ENCODE results near the gene COL20A1. TPM values are rescaled to one million over a fixed set of nuclear protein-coding genes. Genes with fewer than 3 reads are reported as not detected.

The COL20A1 gene
- total and polyA plus RNA-seq, 2 experiments from 2014 or later, result 1.4 TPM; not detected in 1

- H3K36me3 ChIP-seq, result no peaks in the 10 kb centered on the region
- no peak for DNase-seq (ENCODE audit: low read depth in 1 of 2, low spot score in 1 of 2)
- no peaks in the 10 kb centered on the region for H3K4me1 ChIP-seq (ENCODE audit: low read depth)
- TF ChIP-seq, protein P1, sequence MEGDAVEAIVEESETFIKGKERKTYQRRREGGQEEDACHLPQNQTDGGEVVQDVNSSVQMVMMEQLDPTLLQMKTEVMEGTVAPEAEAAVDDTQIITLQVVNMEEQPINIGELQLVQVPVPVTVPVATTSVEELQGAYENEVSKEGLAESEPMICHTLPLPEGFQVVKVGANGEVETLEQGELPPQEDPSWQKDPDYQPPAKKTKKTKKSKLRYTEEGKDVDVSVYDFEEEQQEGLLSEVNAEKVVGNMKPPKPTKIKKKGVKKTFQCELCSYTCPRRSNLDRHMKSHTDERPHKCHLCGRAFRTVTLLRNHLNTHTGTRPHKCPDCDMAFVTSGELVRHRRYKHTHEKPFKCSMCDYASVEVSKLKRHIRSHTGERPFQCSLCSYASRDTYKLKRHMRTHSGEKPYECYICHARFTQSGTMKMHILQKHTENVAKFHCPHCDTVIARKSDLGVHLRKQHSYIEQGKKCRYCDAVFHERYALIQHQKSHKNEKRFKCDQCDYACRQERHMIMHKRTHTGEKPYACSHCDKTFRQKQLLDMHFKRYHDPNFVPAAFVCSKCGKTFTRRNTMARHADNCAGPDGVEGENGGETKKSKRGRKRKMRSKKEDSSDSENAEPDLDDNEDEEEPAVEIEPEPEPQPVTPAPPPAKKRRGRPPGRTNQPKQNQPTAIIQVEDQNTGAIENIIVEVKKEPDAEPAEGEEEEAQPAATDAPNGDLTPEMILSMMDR (IDR thresholded peaks at IDR 0.05; ENCODE audit: low read depth, low read length), result no peak
- no peak overlapping the region for H3K27ac ChIP-seq
- no peaks in the 10 kb centered on the region for H3K9me3 ChIP-seq (ENCODE audit: low read depth)
- H3K4me3 ChIP-seq, result no peak overlapping the region
- H3K27me3 ChIP-seq, result peaks cover 41% of the 10 kb centered on the region
These were observed 1.5 kb downstream of the COL20A1 start for GRCh38 chr20:63294536-63294900.

DNA sequence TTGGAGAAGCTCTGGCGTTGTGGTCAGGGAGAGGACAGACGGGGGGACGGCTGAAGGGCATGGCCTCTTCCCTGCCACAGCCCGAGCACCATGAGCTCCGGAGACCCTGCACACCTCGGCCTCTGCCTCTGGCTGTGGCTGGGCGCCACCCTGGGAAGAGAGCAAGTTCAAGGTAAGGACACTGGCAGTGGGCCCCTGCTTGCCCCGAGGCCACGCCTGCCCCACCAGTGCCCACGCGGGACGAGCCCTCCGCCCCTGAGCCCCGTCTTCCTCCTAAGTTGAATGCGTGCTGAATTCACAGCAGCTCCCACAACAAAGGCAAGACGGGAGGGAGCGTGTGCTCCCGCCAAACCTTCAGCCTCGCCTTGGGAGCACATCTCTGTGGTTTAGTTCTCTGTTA, 2.0 kb downstream of the COL20A1 start:
- Histone ChIP-seq H3K27me3 (peaks cover 46% of the 10 kb centered on the region), H3K4me3 (no peak overlapping the region)

GRCh38 chr20:63295422-63295821, 2.4 kb downstream of the COL20A1 start:
- Histone ChIP-seq H3K27me3 (peaks cover 49% of the 10 kb centered on the region), H3K36me3 (no peaks in the 10 kb centered on the region), H3K9me3 (ENCODE audit: low read depth) (no peaks in the 10 kb centered on the region), H3K27ac (no peak overlapping the region), H3K4me1 (ENCODE audit: low read depth) (no peaks in the 10 kb centered on the region), H3K4me3 (no peak overlapping the region)
- no peak for DNase-seq (ENCODE audit: low read depth in 1 of 2, low spot score in 1 of 2)
- TF ChIP-seq, protein P1 (IDR thresholded peaks at IDR 0.05; ENCODE audit: low read depth, low read length), result no peak

More for the DNA sequence above, 2.0 kb downstream of the COL20A1 start:
- Histone ChIP-seq H3K9me3 (ENCODE audit: low read depth) (no peaks in the 10 kb centered on the region), H3K4me1 (ENCODE audit: low read depth) (no peaks in the 10 kb centered on the region), H3K36me3 (no peaks in the 10 kb centered on the region), H3K27ac (no peak overlapping the region)
- TF ChIP-seq, protein P1 (IDR thresholded peaks at IDR 0.05; ENCODE audit: low read depth, low read length), result no peak
- no peak for DNase-seq (ENCODE audit: low read depth in 1 of 2, low spot score in 1 of 2)

DNA sequence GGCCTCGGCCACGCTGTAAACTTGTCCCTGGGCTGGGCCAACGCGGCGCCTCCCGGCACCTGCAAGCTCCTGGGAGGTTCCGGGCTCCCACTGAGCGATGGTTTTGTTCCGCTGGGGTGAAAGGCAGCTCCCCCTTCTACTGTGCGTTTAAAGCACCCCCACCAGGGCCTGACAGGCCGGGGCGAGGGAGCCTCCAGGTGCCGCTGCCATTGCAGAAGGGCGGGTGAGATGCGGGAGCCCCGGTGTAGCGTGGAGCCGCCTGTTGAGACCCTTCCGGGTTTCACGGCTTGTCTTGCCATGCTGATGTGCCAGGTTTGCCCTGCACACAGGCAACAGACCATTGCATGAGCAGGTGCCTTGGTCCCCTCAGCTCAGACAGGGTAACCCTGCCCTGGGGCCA, 2.9 kb downstream of the COL20A1 start:
- Histone ChIP-seq H3K9me3 (ENCODE audit: low read depth) (no peaks in the 10 kb centered on the region), H3K27me3 (peaks cover 51% of the 10 kb centered on the region), H3K4me1 (ENCODE audit: low read depth) (no peaks in the 10 kb centered on the region), H3K4me3 (no peak overlapping the region), H3K36me3 (no peaks in the 10 kb centered on the region), H3K27ac (no peak overlapping the region)
- no peak for DNase-seq (ENCODE audit: low read depth in 1 of 2, low spot score in 1 of 2)
- TF ChIP-seq, protein P1 (IDR thresholded peaks at IDR 0.05; ENCODE audit: low read depth, low read length), result no peak

GRCh38 chr20:63296531-63297299, 3.7 kb downstream of the COL20A1 start:
- no peaks in the 10 kb centered on the region for H3K36me3 ChIP-seq
- TF ChIP-seq, protein P1 (IDR thresholded peaks at IDR 0.05; ENCODE audit: low read depth, low read length), result no peak
- H3K4me1 ChIP-seq (ENCODE audit: low read depth), result no peaks in the 10 kb centered on the region
- H3K27me3 ChIP-seq, result peaks cover 57% of the 10 kb centered on the region
- H3K4me3 ChIP-seq, result no peak overlapping the region
- no peak for DNase-seq (ENCODE audit: low read depth in 1 of 2, low spot score in 1 of 2)
- no peaks in the 10 kb centered on the region for H3K9me3 ChIP-seq (ENCODE audit: low read depth)
- H3K27ac ChIP-seq, result no peak overlapping the region
